Measurements from ENCODE around the gene CNTNAP1.

The CNTNAP1 gene

DNA sequence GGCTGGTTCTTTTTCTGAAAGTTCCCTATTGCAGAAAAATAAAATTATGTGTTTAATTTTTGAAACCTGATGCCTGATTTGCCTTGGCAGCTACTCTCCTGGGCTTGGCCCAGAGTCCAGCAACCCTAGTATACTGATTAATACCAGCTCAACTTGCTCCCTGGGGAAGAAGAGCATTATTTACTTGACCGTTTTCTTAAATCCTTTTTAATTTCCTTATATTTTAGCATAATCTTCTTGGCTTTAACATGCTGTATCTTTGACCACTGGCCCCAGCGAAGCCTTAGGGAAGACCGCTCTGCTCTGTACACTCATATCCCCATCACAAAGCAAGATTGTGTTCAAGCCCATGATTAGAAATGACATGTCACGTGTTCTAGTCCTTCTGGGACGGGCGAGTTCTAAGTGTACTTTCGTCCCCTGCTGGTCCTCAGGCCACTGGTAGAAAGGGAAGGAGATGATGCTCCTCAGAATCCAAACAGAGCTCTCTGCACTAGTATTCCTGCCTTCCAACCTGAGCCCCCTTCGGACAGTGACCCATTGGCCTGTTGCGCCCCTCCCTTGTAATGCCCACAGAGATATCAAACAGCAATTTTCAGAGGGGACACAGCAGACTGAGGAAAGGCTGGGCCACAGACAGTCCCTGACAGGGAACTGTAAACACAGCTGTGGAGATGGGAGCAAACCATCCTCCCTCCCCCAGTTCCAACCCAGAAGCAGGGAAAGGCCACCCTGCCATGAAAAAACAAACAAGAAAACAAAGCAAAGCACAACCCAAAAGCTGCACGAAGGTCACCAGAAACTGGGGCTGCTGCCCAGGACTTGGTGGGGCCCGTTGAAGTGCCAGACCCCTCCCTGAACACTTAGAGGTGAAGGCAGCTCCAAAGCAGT is 66.8 kb downstream of the CNTNAP1 start:
- DNase-seq (ENCODE audit: low read depth) = no peak
- no peak for TF ChIP-seq CTCF (IDR thresholded peaks at IDR 0.05; ENCODE audit: low read depth, low read length, missing control alignments)
- H3K4me3 ChIP-seq (ENCODE audit: low read depth, low read length) = no peak overlapping the region

Data from GM12864 (cell line).